SK-N-SH treated with all-trans-retinoic acid at 6 μM for 48 hours (cell line): ENCODE data around the gene REV3L.

Experiments used
- ATAC-seq: fragments of 200-7000 bp; cut with Tn5 transposase; 3 replicates; pipeline ENCODE4 v1.9.1; 2020; ENCODE audit warnings: mild to moderate bottlenecking, moderate library complexity
- ARNTL ChIP-seq: fragments of 450-650 bp; formaldehyde crosslinking; IDR thresholded peaks from 2 replicates; pipeline ENCODE4 v1.5.0; 2020; ENCODE audit warnings: low read depth, mild to moderate bottlenecking, moderate library complexity, borderline replicate concordance
- CSDC2 ChIP-seq: fragments of 250-450 bp; sonication (Bioruptor Pico); IDR thresholded peaks from 2 replicates; pipeline ENCODE4 v1.5.0; 2020; ENCODE audit warnings: mild to moderate bottlenecking, moderate library complexity
- ESRRG ChIP-seq: fragments of 250-450 bp; sonication (Bioruptor Pico); IDR thresholded peaks from 2 replicates; pipeline ENCODE4 v1.6.1; 2021; ENCODE audit warnings: mild to moderate bottlenecking
- GLIS3 ChIP-seq: fragments of 250-450 bp; sonication (Bioruptor Pico); IDR thresholded peaks from 2 replicates; pipeline ENCODE4 v1.5.0; 2020; ENCODE audit warnings: mild to moderate bottlenecking, moderate library complexity
- ISL1 ChIP-seq: fragments of 250-450 bp; sonication (Bioruptor Pico); IDR thresholded peaks from 2 replicates; pipeline ENCODE4 v2.1.2; 2022; ENCODE audit warnings: mild to moderate bottlenecking, moderate library complexity
- OSR1 ChIP-seq: fragments of 250-450 bp; sonication (Bioruptor Pico); IDR thresholded peaks from 2 replicates; pipeline ENCODE4 v1.8.0; 2022; ENCODE audit warnings: moderate library complexity, mild to moderate bottlenecking, inconsistent platforms
- PATZ1 ChIP-seq: fragments of 250-450 bp; sonication (Bioruptor Pico); IDR thresholded peaks from 2 replicates; pipeline ENCODE4 v1.8.0; 2020; ENCODE audit warnings: mild to moderate bottlenecking, moderate library complexity, borderline replicate concordance
- PPARA ChIP-seq: fragments of 250-450 bp; sonication (Bioruptor Pico); IDR thresholded peaks from 2 replicates; pipeline ENCODE4 v1.5.0; 2020; ENCODE audit warnings: mild to moderate bottlenecking, borderline replicate concordance
- RARB ChIP-seq: fragments of 250-450 bp; sonication (Bioruptor Pico); IDR thresholded peaks from 2 replicates; pipeline ENCODE4 v1.8.0; 2021; ENCODE audit warnings: mild to moderate bottlenecking, moderate library complexity
- SNAI2 ChIP-seq: fragments of 250-450 bp; sonication (Bioruptor Pico); IDR thresholded peaks from 2 replicates; pipeline ENCODE4 v1.5.0; 2020; ENCODE audit warnings: mild to moderate bottlenecking, moderate library complexity
- TSHZ2 ChIP-seq: fragments of 250-450 bp; sonication (Bioruptor Pico); IDR thresholded peaks from 2 replicates; pipeline ENCODE4 v1.5.0; 2020; ENCODE audit warnings: mild to moderate bottlenecking, moderate library complexity
- ZC3H10 ChIP-seq: fragments of 250-450 bp; sonication (Bioruptor Pico); IDR thresholded peaks from 2 replicates; pipeline ENCODE4 v1.5.1; 2021; ENCODE audit warnings: mild to moderate bottlenecking, moderate library complexity
- ZFP3 ChIP-seq: fragments of 250-450 bp; sonication (Bioruptor Pico); IDR thresholded peaks from 2 replicates; pipeline ENCODE4 v1.5.0; 2020; ENCODE audit warnings: mild to moderate bottlenecking, moderate library complexity
- ZFP30 ChIP-seq: fragments of 450-650 bp; formaldehyde crosslinking; IDR thresholded peaks from 2 replicates; pipeline ENCODE4 v1.5.0; 2022; ENCODE audit warnings: mild to moderate bottlenecking, moderate library complexity
- ZNF565 ChIP-seq: fragments of 450-650 bp; formaldehyde crosslinking; conservative IDR thresholded peaks from 2 replicates; pipeline ENCODE4 v1.5.0; 2020; ENCODE audit warnings: low read depth, mild to moderate bottlenecking, moderate library complexity
- ZNF70 ChIP-seq: fragments of 450-650 bp; formaldehyde crosslinking; IDR thresholded peaks from 2 replicates; pipeline ENCODE4 v1.5.0; 2020; ENCODE audit warnings: mild to moderate bottlenecking, moderate library complexity
- ZNF8 ChIP-seq: fragments of 450-650 bp; formaldehyde crosslinking; IDR thresholded peaks from 2 replicates; pipeline ENCODE4 v1.5.0; 2020; ENCODE audit warnings: mild to moderate bottlenecking, moderate library complexity
- TF ChIP-seq, protein P1 (sequence below): fragments of 250-450 bp; sonication (Bioruptor Pico); IDR thresholded peaks from 2 replicates; pipeline ENCODE4 v1.8.0; 2021; ENCODE audit warnings: low read depth, mild to moderate bottlenecking, moderate library complexity, borderline replicate concordance

The REV3L gene

DNA sequence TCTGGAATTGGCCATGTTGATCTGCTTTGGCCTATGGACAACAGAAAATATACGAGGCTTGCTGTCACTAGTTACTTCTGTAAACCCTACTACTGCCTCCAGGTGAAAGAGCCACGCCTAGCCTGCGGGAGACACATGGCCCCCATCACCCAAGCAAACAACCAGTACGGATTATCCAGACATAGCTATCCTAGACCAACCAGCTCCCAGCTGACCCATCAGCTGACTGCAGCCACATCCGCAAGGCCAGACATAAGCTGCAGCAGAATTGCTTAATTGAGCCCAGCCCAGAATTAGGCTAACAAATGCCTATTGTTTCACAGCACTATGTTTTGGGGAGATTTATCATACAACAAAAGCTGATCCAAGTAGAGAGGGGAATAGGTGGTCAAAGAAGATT lies 13.5 kb downstream of the REV3L start (continued):
- TF ChIP-seq GLIS3 (CRISPR knock-in tag) (no peak), PPARA (CRISPR knock-in tag) (no peak), PATZ1 (CRISPR knock-in tag) (no peak), ZC3H10 (no peak), ZFP30 (no peak)
- TF ChIP-seq, protein P1, sequence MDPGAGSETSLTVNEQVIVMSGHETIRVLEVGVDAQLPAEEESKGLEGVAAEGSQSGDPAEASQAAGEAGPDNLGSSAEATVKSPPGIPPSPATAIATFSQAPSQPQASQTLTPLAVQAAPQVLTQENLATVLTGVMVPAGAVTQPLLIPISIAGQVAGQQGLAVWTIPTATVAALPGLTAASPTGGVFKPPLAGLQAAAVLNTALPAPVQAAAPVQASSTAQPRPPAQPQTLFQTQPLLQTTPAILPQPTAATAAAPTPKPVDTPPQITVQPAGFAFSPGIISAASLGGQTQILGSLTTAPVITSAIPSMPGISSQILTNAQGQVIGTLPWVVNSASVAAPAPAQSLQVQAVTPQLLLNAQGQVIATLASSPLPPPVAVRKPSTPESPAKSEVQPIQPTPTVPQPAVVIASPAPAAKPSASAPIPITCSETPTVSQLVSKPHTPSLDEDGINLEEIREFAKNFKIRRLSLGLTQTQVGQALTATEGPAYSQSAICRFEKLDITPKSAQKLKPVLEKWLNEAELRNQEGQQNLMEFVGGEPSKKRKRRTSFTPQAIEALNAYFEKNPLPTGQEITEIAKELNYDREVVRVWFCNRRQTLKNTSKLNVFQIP (CRISPR knock-in tag), result no peak

- no peak for ATAC-seq
- TF ChIP-seq ISL1 (CRISPR knock-in tag) (no peak), TSHZ2 (no peak), OSR1 (CRISPR knock-in tag) (no peak), ZNF70 (CRISPR knock-in tag) (no peak), ZFP3 (CRISPR knock-in tag) (no peak), RARB (CRISPR knock-in tag) (no peak), CSDC2 (CRISPR knock-in tag) (no peak), ARNTL (CRISPR knock-in tag) (no peak), ZC3H10 (no peak), ZNF565 (CRISPR knock-in tag) (no peak), ESRRG (CRISPR knock-in tag) (no peak), ZNF8 (CRISPR knock-in tag) (no peak), GLIS3 (CRISPR knock-in tag) (no peak), ZFP30 (no peak)
- TF ChIP-seq, protein P1 (CRISPR knock-in tag), result no peak
Measured at GRCh38 chr6:111468329-111469012, 14.5 kb downstream of the REV3L start.

GRCh38 chr6:111464184-111464583 lies 18.8 kb downstream of the REV3L start:
- TF ChIP-seq SNAI2 (CRISPR knock-in tag) (no peak), OSR1 (CRISPR knock-in tag) (no peak), ZFP30 (no peak), ZC3H10 (no peak), ZNF565 (CRISPR knock-in tag) (no peak)
- TF ChIP-seq, protein P1 (CRISPR knock-in tag), result no peak
- peak; percentile 65 for ATAC-seq
